ENCODE data around the gene CRTC2.
A peak's percentile ranks its signal among the peaks of the same experiment; 100 is the strongest.

The CRTC2 gene

GRCh38 chr1:153929426-153929825 is 29.0 kb downstream of the CRTC2 start:
- no peak for TF ChIP-seq CTCF (IDR thresholded peaks at IDR 0.05; ENCODE audit: low read depth, low read length)
- DNase-seq (ENCODE audit: low read depth in 2 of 2) = no peak
- H3K4me3 ChIP-seq (replicated peaks in 1 of 2; ENCODE audit: low read depth in 2 of 2, low read length in 2 of 2) = no peak overlapping the region

GRCh38 chr1:153928791-153929341 is 29.5 kb downstream of the CRTC2 start:
- no peak for TF ChIP-seq CTCF (IDR thresholded peaks at IDR 0.05; ENCODE audit: low read depth, low read length)
- no peak overlapping the region for H3K4me3 ChIP-seq (replicated peaks in 1 of 2; ENCODE audit: low read depth in 2 of 2, low read length in 2 of 2)
- DNase-seq (ENCODE audit: low read depth in 2 of 2) = peak; percentile 31 to 49

- H3K4me3 ChIP-seq (replicated peaks in 1 of 2; ENCODE audit: low read depth in 2 of 2, low read length in 2 of 2) = no peak overlapping the region
- no peak for TF ChIP-seq CTCF (IDR thresholded peaks at IDR 0.05; ENCODE audit: low read depth, low read length)
- DNase-seq (ENCODE audit: low read depth in 2 of 2) = no peak
Measured at GRCh38 chr1:153928245-153928644, 30.2 kb downstream of the CRTC2 start.

- no peak for DNase-seq (ENCODE audit: low read depth in 2 of 2)
- H3K4me3 ChIP-seq (replicated peaks in 1 of 2; ENCODE audit: low read depth in 2 of 2, low read length in 2 of 2) = no peak overlapping the region
- TF ChIP-seq CTCF (IDR thresholded peaks at IDR 0.05; ENCODE audit: low read depth, low read length) = no peak
Measured at GRCh38 chr1:153926405-153926804, 32.0 kb downstream of the CRTC2 start.

GRCh38 chr1:153922972-153923925 is 35.2 kb downstream of the CRTC2 start, which contains the start of gene GATAD2B:
GATAD2B (minus strand) TSS chr1:153922972; CDS start chr1:153828347, 94,625 bp downstream.
- DNase-seq (ENCODE audit: low read depth in 2 of 2) = peak; percentile 100
- H3K4me3 ChIP-seq (replicated peaks in 1 of 2; ENCODE audit: low read depth in 2 of 2, low read length in 2 of 2) = peak within 1 kb of the TSS; percentile 94 to 96
- TF ChIP-seq CTCF (IDR thresholded peaks at IDR 0.05; ENCODE audit: low read depth, low read length) = no peak

- DNase-seq (ENCODE audit: low read depth in 2 of 2) = no peak
- peak; percentile 12 for TF ChIP-seq CTCF (IDR thresholded peaks at IDR 0.05; ENCODE audit: low read depth, low read length)
- peak overlapping the region; percentile 94 to 96 for H3K4me3 ChIP-seq (replicated peaks in 1 of 2; ENCODE audit: low read depth in 2 of 2, low read length in 2 of 2)
Measured at GRCh38 chr1:153922076-153922971, 36.1 kb downstream of the CRTC2 start.
